GM12878 (cell line): ENCODE results near the gene AMN1.

ENCODE experiments used
- CTCF ChIP-seq, 3 experiments: IDR thresholded peaks in 2 of 3; conservative IDR thresholded peaks in 1 of 3; 2 replicates each; pipeline ENCODE4 v1.5.1; 2011; ENCODE audit warnings: low read depth in 3 of 3, low read length in 3 of 3, mild to moderate bottlenecking in 3 of 3, control low read depth in 2 of 3, moderate library complexity in 2 of 3, inconsistent platforms in 1 of 3, mixed read lengths in 1 of 3; ENCODE audit not compliant: control insufficient read depth in 2 of 3, insufficient read depth in 1 of 3; ENCODE audit errors: extremely low read depth in 1 of 3
- EZH2 ChIP-seq: IDR thresholded peaks from 2 replicates; pipeline ENCODE4 v1.6.1; 2012; ENCODE audit warnings: low read depth, mild to moderate bottlenecking, control low read depth, inconsistent platforms, low read length, borderline replicate concordance; ENCODE audit not compliant: control insufficient read depth
- FOXM1 ChIP-seq: IDR thresholded peaks from 2 replicates; pipeline ENCODE4 v1.6.1; 2012; ENCODE audit warnings: low read depth, mild to moderate bottlenecking, inconsistent platforms, low read length, moderate library complexity
- IRF3 ChIP-seq: fragments of 450-650 bp; IDR thresholded peaks from 2 replicates; pipeline ENCODE4 v1.6.1; 2014; ENCODE audit warnings: mild to moderate bottlenecking
- MYC ChIP-seq: IDR thresholded peaks from 2 replicates; pipeline ENCODE4 v1.6.1; 2011; ENCODE audit warnings: mild to moderate bottlenecking, low read length, moderate library complexity, inconsistent platforms; ENCODE audit not compliant: insufficient read depth, insufficient replicate concordance, insufficient read length, severe bottlenecking
- POLR2A ChIP-seq: IDR thresholded peaks from 2 replicates; pipeline ENCODE4 v1.6.1; 2011; ENCODE audit warnings: low read depth, mild to moderate bottlenecking, low read length
- POLR2AphosphoS2 ChIP-seq: IDR thresholded peaks from 2 replicates; pipeline ENCODE4 v1.6.1; 2011; ENCODE audit warnings: low read depth, mild to moderate bottlenecking, low read length, improper control_type of control experiment, moderate library complexity
- POLR2AphosphoS5 ChIP-seq: IDR thresholded peaks from 2 replicates; pipeline ENCODE4 v1.6.1; 2011; ENCODE audit warnings: mild to moderate bottlenecking, low read length, inconsistent platforms
- SMAD1 ChIP-seq: fragments of 450-650 bp; IDR thresholded peaks from 2 replicates; pipeline ENCODE4 v1.6.1; 2018; ENCODE audit warnings: mild to moderate bottlenecking, low read depth; ENCODE audit not compliant: partially characterized antibody
- SPI1 ChIP-seq: IDR thresholded peaks from 2 replicates; pipeline ENCODE4 v1.6.1; 2011; ENCODE audit warnings: low read depth, mild to moderate bottlenecking, low read length, moderate library complexity, borderline replicate concordance; ENCODE audit not compliant: insufficient read depth

- TF ChIP-seq EZH2 (no peak), POLR2AphosphoS5 (no peak), FOXM1 (no peak), SMAD1 (no peak), SPI1 (no peak), POLR2A (no peak), MYC (no peak), IRF3 (no peak), CTCF (IDR thresholded peaks at IDR 0.05 in 2 of 3, conservative IDR thresholded peaks at IDR 0.05 in 1 of 3; ENCODE audit: control insufficient read depth in 2 of 3, extremely low read depth in 1 of 3, insufficient read depth in 1 of 3, low read depth in 3 of 3, low read length in 3 of 3) (no peak), POLR2AphosphoS2 (no peak)
Measured at GRCh38 chr12:31651893-31652521, 76.8 kb downstream of the AMN1 start.
